ENCODE results near the gene PRKCD.

The PRKCD gene

DNA sequence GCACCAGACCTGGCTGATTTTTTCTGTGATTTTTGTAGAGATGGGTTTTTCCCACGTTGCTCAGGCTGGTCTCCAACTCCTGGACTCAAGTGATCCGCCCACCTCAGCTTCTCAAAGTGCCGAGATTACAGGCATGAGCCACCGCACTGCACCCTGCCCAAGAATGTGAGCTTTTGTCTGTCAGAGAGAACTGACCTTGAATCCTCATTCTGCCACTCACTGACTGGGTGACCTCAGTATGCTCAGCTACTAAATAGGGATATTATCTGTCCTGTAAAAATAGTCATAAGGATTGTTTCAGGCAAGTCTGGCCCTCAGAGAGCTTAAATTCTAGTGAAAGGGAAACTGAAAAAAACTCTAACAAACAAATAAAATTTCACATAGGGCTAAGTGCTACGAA lies 28.7 kb upstream of the PRKCD start:
- no peak for DNase-seq (ENCODE audit: low read depth, low spot score)
- no peaks in the 10 kb centered on the region for H3K9me3 ChIP-seq (ENCODE audit: low read depth, low read length)
- H3K27ac ChIP-seq = no peak overlapping the region
- no peak overlapping the region for H3K4me3 ChIP-seq
- TF ChIP-seq EZH2 (IDR thresholded peaks at IDR 0.05) (no peak), FOXP2 (optimal IDR thresholded peaks at IDR 0.05; ENCODE audit: control extremely low read depth, extremely low read length, insufficient read depth) (no peak), POLR2AphosphoS5 (IDR thresholded peaks at IDR 0.05; ENCODE audit: borderline replicate concordance, low read depth, low read length) (no peak)
- no peak overlapping the region for H3K9ac ChIP-seq (ENCODE audit: insufficient read length)
- H3K36me3 ChIP-seq (ENCODE audit: insufficient read depth, low read length) = no peaks in the 10 kb centered on the region

DNA sequence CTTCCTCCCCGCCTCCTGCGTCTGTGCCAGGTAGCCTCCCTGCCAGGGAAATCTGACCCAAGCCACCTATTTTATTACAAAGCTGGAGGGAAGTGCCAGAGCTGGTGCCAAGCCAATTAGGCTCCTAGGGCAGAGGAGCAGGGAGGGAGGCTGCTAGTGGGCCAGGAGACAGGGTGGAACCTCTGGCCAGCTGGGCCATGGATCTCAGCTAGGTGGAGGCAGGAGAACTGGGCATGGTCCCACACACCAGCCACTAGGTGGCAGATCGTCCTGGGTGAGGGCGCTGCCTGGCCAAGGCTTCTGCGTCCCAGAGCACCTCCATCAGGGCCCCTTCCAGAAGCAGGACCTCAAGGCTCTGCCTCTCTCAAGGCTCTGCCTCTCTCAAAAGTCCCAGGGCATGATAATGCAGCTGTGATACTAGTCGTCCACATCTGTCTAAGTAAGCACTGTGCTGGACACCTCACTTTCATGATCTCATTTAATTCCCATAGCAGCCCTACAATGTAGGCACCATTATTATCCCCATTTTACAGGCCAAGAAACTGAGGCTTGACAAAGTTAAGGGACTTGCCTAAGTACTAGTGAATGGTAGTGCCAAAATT lies 26.3 kb upstream of the PRKCD start:
- H3K27ac ChIP-seq = no peak overlapping the region
- no peak for TF ChIP-seq POLR2AphosphoS5 (IDR thresholded peaks at IDR 0.05; ENCODE audit: borderline replicate concordance, low read depth, low read length)
- TF ChIP-seq FOXP2 (optimal IDR thresholded peaks at IDR 0.05; ENCODE audit: control extremely low read depth, extremely low read length, insufficient read depth) = no peak
- TF ChIP-seq EZH2 (IDR thresholded peaks at IDR 0.05) = no peak

DNA sequence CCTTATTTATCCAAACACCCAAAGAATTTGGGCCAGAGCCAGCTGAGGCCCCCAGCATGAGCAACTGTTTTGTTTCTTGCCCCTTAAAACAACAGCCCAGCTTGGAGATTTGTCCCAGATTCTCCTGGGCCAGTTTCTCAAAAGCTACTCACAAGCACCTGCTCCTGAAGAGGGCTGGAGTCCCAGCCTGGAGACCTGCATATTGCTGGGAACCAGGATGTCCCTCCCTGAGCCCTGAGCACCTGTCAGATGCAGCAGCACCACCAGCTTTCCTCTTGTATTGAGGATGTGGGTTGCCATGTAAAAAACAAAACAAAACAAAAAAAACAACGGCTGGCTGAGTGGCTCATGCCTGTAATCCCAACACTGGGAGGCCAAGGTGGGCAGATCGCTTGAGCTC lies 23.8 kb upstream of the PRKCD start:
- H3K9me3 ChIP-seq (ENCODE audit: low read depth, low read length) = no peaks in the 10 kb centered on the region
- no peak for DNase-seq (ENCODE audit: low read depth, low spot score)
- no peak overlapping the region for H3K27ac ChIP-seq
- no peak overlapping the region for H3K4me3 ChIP-seq
- H3K36me3 ChIP-seq (ENCODE audit: insufficient read depth, low read length) = no peaks in the 10 kb centered on the region
- TF ChIP-seq EZH2 (IDR thresholded peaks at IDR 0.05) (no peak), POLR2AphosphoS5 (IDR thresholded peaks at IDR 0.05; ENCODE audit: borderline replicate concordance, low read depth, low read length) (no peak), FOXP2 (optimal IDR thresholded peaks at IDR 0.05; ENCODE audit: control extremely low read depth, extremely low read length, insufficient read depth) (no peak)
- H3K9ac ChIP-seq (ENCODE audit: insufficient read length) = no peak overlapping the region

More for the DNA sequence above, 26.3 kb upstream of the PRKCD start:
- Histone ChIP-seq H3K4me3 (no peak overlapping the region), H3K9me3 (ENCODE audit: low read depth, low read length) (no peaks in the 10 kb centered on the region), H3K36me3 (ENCODE audit: insufficient read depth, low read length) (no peaks in the 10 kb centered on the region), H3K9ac (ENCODE audit: insufficient read length) (no peak overlapping the region)
- DNase-seq (ENCODE audit: low read depth, low spot score) = no peak

DNA sequence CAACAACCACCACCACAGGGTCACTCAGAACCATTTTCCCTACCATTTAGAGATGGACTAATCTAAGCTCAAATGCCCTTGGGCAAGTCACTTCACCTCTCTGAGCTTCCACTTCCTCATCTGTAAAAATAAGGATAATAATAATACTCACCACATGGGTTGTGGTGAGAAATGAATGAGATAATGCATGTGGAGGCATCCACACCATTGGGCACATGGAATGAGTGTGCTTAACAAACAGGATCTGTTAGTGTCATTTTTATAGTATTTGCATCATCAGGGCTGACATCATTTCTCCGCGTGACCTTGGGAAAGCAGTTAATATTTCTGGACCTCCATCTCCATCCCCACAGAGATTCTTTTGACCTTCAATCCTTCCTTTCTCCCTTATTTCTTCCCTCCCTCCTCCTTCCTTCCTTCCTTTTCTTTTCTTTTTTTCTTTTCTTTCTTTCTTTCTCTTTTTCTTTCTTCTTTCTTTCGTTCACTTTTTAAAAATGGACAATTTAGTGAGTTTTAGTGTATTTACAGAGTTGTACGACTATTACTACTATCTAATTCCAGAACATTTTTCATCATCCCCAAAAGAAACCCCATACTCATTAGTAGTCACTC lies 23.1 kb upstream of the PRKCD start:
- no peak overlapping the region for H3K27ac ChIP-seq

DNA sequence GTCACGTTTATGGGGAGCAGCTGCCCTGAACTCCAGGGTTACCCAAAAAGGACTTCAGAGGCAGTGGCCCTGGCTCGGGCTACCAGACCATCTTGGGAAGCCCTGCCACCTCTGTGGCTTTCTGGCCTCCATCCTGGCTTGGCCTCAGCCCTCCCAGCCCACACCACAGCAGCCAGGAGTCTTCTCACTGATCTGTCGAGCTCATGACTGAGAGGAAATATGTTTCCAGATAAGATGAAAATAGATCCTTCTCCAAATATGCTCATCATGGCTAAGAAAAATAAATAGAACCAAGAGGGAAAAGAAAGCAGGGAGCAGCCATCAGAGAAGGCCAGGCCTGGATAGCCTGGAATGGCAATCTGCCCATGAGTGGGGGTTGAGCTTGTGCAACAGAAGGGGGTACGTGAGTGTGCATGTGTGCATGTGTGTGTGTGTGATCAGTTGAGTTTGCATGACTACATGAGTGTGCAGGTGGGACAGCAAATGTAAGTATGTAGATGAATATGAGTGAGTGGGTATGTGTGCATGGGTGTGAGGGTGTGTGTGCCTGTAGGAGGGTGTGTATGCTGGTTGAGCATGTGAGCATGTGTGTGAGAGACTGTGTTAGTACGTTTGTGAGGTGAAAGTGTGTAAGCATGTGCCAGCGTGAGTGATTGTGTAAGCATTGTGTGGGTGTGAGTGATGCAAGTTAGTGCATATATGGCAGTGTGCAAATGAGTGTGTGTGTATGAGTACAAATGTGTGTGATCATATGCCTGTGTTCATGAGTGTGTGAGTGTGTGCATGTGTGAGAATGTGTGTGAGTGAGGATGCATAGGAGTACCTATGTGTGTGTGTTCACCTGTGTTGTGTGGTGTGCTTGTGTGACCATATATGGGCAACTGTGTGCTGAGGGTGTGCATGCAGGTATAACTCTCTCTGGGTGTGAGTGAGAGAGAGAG lies 20.8 kb upstream of the PRKCD start:
- no peak for DNase-seq (ENCODE audit: low read depth, low spot score)
- no peak overlapping the region for H3K27ac ChIP-seq

More for the DNA sequence above, 23.1 kb upstream of the PRKCD start:
- Histone ChIP-seq H3K4me3 (no peak overlapping the region), H3K9me3 (ENCODE audit: low read depth, low read length) (no peaks in the 10 kb centered on the region), H3K9ac (ENCODE audit: insufficient read length) (no peak overlapping the region), H3K36me3 (ENCODE audit: insufficient read depth, low read length) (no peaks in the 10 kb centered on the region)
- DNase-seq (ENCODE audit: low read depth, low spot score) = no peak
- TF ChIP-seq EZH2 (IDR thresholded peaks at IDR 0.05) (no peak), POLR2AphosphoS5 (IDR thresholded peaks at IDR 0.05; ENCODE audit: borderline replicate concordance, low read depth, low read length) (no peak), FOXP2 (optimal IDR thresholded peaks at IDR 0.05; ENCODE audit: control extremely low read depth, extremely low read length, insufficient read depth) (no peak)

DNA sequence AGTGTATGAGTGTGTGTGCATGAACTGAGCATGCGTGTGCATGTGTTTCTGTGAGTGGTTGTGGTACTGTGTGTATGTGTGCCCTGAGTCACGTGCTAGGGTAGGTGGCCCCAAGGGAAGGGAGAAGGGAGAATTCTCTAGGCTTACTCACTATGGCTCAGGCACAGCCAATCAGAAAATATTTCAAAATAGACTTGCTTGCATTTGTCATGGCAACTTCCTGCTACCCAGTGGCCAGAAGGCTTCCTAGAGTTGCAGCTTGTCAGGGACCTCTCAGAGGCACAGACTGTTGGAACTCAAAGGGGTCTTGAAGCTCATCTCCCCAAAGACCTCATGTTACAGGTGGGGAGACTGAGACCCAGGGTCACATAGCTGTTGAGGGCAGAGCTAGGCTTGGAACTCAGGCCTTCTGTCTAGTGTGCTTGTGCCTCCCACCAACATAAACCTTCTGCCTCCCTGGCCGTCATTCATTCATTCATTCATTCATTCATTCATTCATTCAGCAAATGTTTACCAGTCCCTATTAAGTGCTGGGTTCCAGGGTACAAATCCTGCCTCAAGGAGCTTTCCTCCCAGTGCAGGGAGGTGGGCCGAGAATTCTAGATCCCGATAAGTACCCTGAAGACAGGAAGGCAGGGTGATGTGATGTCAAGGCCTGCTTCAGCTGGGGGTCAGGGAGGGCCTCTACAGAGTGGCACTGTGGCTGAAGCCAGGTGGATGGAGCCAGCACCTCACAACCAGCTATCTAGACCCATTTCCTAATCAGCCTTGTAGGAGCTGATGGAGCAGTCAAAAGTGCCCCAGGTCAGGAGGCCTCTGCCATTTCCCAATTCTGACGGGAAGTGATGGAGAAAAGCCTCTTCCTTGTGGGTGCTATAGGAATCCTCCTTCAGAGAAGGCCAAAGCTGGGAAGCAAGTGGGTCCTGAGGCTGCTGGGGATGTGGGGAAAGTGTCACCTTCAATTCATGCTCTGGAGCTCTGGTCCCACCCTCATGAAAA lies 19.9 kb upstream of the PRKCD start:
- H3K9ac ChIP-seq (ENCODE audit: insufficient read length) = no peak overlapping the region
- no peak overlapping the region for H3K4me3 ChIP-seq
- no peak for TF ChIP-seq POLR2AphosphoS5 (IDR thresholded peaks at IDR 0.05; ENCODE audit: borderline replicate concordance, low read depth, low read length)
- no peak for TF ChIP-seq EZH2 (IDR thresholded peaks at IDR 0.05)
- no peak for TF ChIP-seq FOXP2 (optimal IDR thresholded peaks at IDR 0.05; ENCODE audit: control extremely low read depth, extremely low read length, insufficient read depth)
- H3K9me3 ChIP-seq (ENCODE audit: low read depth, low read length) = no peaks in the 10 kb centered on the region
- H3K27ac ChIP-seq = no peak overlapping the region
- no peaks in the 10 kb centered on the region for H3K36me3 ChIP-seq (ENCODE audit: insufficient read depth, low read length)
- no peak for DNase-seq (ENCODE audit: low read depth, low spot score)

More for the DNA sequence above, 20.8 kb upstream of the PRKCD start:
- H3K4me3 ChIP-seq = no peak overlapping the region
- H3K9ac ChIP-seq (ENCODE audit: insufficient read length) = no peak overlapping the region
- H3K36me3 ChIP-seq (ENCODE audit: insufficient read depth, low read length) = no peaks in the 10 kb centered on the region
- H3K9me3 ChIP-seq (ENCODE audit: low read depth, low read length) = no peaks in the 10 kb centered on the region
- no peak for TF ChIP-seq FOXP2 (optimal IDR thresholded peaks at IDR 0.05; ENCODE audit: control extremely low read depth, extremely low read length, insufficient read depth)
- no peak for TF ChIP-seq POLR2AphosphoS5 (IDR thresholded peaks at IDR 0.05; ENCODE audit: borderline replicate concordance, low read depth, low read length)
- no peak for TF ChIP-seq EZH2 (IDR thresholded peaks at IDR 0.05)

DNA sequence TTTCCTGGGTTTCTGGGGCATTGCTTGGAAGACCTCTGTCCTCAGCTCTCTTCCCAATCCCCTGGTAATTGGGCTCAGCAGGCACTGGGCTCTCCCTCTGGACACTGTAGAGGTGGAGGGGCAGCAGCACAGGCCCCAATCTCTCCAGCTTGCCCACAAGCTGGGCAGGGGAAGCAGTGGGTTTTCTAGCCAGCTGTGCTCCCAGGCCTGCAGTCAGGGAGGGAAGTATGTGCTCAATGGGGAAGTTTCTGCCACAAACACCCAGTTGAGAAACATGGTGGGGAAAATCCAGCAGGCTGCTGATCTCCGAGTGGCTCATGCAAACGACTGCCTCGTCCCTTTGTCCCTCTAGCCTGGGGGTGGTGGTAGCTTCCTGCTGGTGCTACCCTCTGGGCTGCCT lies 18.0 kb upstream of the PRKCD start:
- H3K27ac ChIP-seq = no peak overlapping the region
- H3K9ac ChIP-seq (ENCODE audit: insufficient read length) = no peak overlapping the region
- DNase-seq (ENCODE audit: low read depth, low spot score) = no peak
- H3K9me3 ChIP-seq (ENCODE audit: low read depth, low read length) = no peaks in the 10 kb centered on the region
- no peak for TF ChIP-seq EZH2 (IDR thresholded peaks at IDR 0.05)
- no peak for TF ChIP-seq FOXP2 (optimal IDR thresholded peaks at IDR 0.05; ENCODE audit: control extremely low read depth, extremely low read length, insufficient read depth)
- TF ChIP-seq POLR2AphosphoS5 (IDR thresholded peaks at IDR 0.05; ENCODE audit: borderline replicate concordance, low read depth, low read length) = no peak
- H3K4me3 ChIP-seq = no peak overlapping the region
- H3K36me3 ChIP-seq (ENCODE audit: insufficient read depth, low read length) = no peaks in the 10 kb centered on the region

Measured in SK-N-MC (cell line).